ENCODE data around the gene TCN1. TPM values are rescaled to one million over a fixed set of nuclear protein-coding genes. Genes with fewer than 3 reads are reported as not detected.
"Not testable (repeated sequence)": the region's sequence is repeated elsewhere in the genome, so short reads cannot be mapped to it uniquely, and the experiment has no call there.

The TCN1 gene
- total and polyA plus RNA-seq, 2 donors from 2014 or later: 1.8 TPM; not detected in 1

GRCh38 chr11:59857439-59858434 lies 8.6 kb downstream of the TCN1 start:
- FAIRE-seq (no peak), DNase-seq (no peak)
- TF ChIP-seq CTCF (IDR thresholded peaks at IDR 0.05; ENCODE audit: borderline replicate concordance, extremely low read depth, insufficient read depth): no peak
- no peak overlapping the region for H3K27ac ChIP-seq (ENCODE audit: low read depth in 2 of 2, low read length in 2 of 2)
- H3K36me3 ChIP-seq (ENCODE audit: control insufficient read depth in 2 of 3, insufficient read depth in 3 of 3, low read length in 3 of 3): no peaks in the 10 kb centered on the region
- no peak overlapping the region for H3K9ac ChIP-seq (ENCODE audit: low read length in 3 of 3)
- no peaks in the 10 kb centered on the region for H3K27me3 ChIP-seq (ENCODE audit: control insufficient read depth, insufficient read depth, low read length)
- no peak overlapping the region for H3K4me3 ChIP-seq (ENCODE audit: low read length in 3 of 3)
- intact Hi-C loops (cut with DNase I): no loop called here
- H3K9me3 ChIP-seq (ENCODE audit: control insufficient read depth in 2 of 3, insufficient read depth in 1 of 3, low read length in 3 of 3): no peaks in the 10 kb centered on the region
- no peaks in the 10 kb centered on the region for H3K4me1 ChIP-seq (ENCODE audit: control insufficient read depth in 2 of 3, insufficient read depth in 2 of 3, low read depth in 1 of 3, low read length in 3 of 3)

GRCh38 chr11:59854871-59855270 lies 11.4 kb downstream of the TCN1 start:
- H3K4me3 ChIP-seq (ENCODE audit: low read length in 3 of 3): no peak overlapping the region
- no peaks in the 10 kb centered on the region for H3K4me1 ChIP-seq (ENCODE audit: control insufficient read depth in 2 of 3, insufficient read depth in 2 of 3, low read depth in 1 of 3, low read length in 3 of 3)
- no peaks in the 10 kb centered on the region for H3K36me3 ChIP-seq (ENCODE audit: control insufficient read depth in 2 of 3, insufficient read depth in 3 of 3, low read length in 3 of 3)
- DNase-seq (no peak), FAIRE-seq (no peak)
- intact Hi-C loops (cut with DNase I): no loop called here
- H3K9me3 ChIP-seq (ENCODE audit: control insufficient read depth in 2 of 3, insufficient read depth in 1 of 3, low read length in 3 of 3): no peaks in the 10 kb centered on the region
- TF ChIP-seq CTCF (IDR thresholded peaks at IDR 0.05; ENCODE audit: borderline replicate concordance, extremely low read depth, insufficient read depth): no peak
- no peaks in the 10 kb centered on the region for H3K27me3 ChIP-seq (ENCODE audit: control insufficient read depth, insufficient read depth, low read length)
- H3K27ac ChIP-seq (ENCODE audit: low read depth in 2 of 2, low read length in 2 of 2): no peak overlapping the region
- H3K9ac ChIP-seq (ENCODE audit: low read length in 3 of 3): no peak overlapping the region

- H3K9ac ChIP-seq (ENCODE audit: low read length in 3 of 3); DNase-seq; FAIRE-seq; H3K27me3 ChIP-seq (ENCODE audit: control insufficient read depth, insufficient read depth, low read length); H3K36me3 ChIP-seq (ENCODE audit: control insufficient read depth in 2 of 3, insufficient read depth in 3 of 3, low read length in 3 of 3); intact Hi-C loops (cut with DNase I); H3K27ac ChIP-seq (ENCODE audit: low read depth in 2 of 2, low read length in 2 of 2); H3K9me3 ChIP-seq (ENCODE audit: control insufficient read depth in 2 of 3, insufficient read depth in 1 of 3, low read length in 3 of 3); H3K4me1 ChIP-seq (ENCODE audit: control insufficient read depth in 2 of 3, insufficient read depth in 2 of 3, low read depth in 1 of 3, low read length in 3 of 3); H3K4me3 ChIP-seq (ENCODE audit: low read length in 3 of 3): not testable (repeated sequence)
Measured at GRCh38 chr11:59851416-59851815, 14.9 kb downstream of the TCN1 start.

GRCh38 chr11:59849551-59849950 lies 16.7 kb downstream of the TCN1 start:
- intact Hi-C loops (cut with DNase I); DNase-seq; H3K4me3 ChIP-seq (ENCODE audit: low read length in 3 of 3); H3K9me3 ChIP-seq (ENCODE audit: control insufficient read depth in 2 of 3, insufficient read depth in 1 of 3, low read length in 3 of 3); H3K9ac ChIP-seq (ENCODE audit: low read length in 3 of 3); H3K36me3 ChIP-seq (ENCODE audit: control insufficient read depth in 2 of 3, insufficient read depth in 3 of 3, low read length in 3 of 3); H3K4me1 ChIP-seq (ENCODE audit: control insufficient read depth in 2 of 3, insufficient read depth in 2 of 3, low read depth in 1 of 3, low read length in 3 of 3); H3K27ac ChIP-seq (ENCODE audit: low read depth in 2 of 2, low read length in 2 of 2); H3K27me3 ChIP-seq (ENCODE audit: control insufficient read depth, insufficient read depth, low read length); FAIRE-seq: not testable (repeated sequence)

Measured in kidney (tissue), 14 donors.